CD4-positive, alpha-beta T cell (primary cell): ENCODE results near the gene TTC23L. TPM values are rescaled to one million over a fixed set of nuclear protein-coding genes. Genes with fewer than 3 reads are reported as not detected.

Experiments
- ATAC-seq: fragments of 200-7000 bp; cut with Tn5 transposase; one replicate; pipeline ENCODE4 v1.10.0; 2022; ENCODE audit warnings: mild to moderate bottlenecking; ENCODE audit not compliant: poor library complexity
- CTCF ChIA-PET: fragments of 350-600 bp; sonication (Branson Sonifier 250); formaldehyde crosslinking; loops from one replicate; lab custom pipeline; 2021; ENCODE audit warnings: antibody characterized with exemption, inconsistent platforms; lab: Charles Lee
- POLR2A ChIA-PET: fragments of 350-600 bp; sonication (Branson Sonifier 250); formaldehyde crosslinking; loops from one replicate; lab custom pipeline; 2021; ENCODE audit warnings: antibody characterized with exemption, inconsistent platforms; lab: Charles Lee
- DNase-seq, 14 experiments: peaks; one replicate each; pipeline ENCODE4 v3.0.0-alpha.2; 2013 to 2020; ENCODE audit warnings: mixed read lengths in 2 of 14
- H3K27ac ChIP-seq, 2 donors: one replicate each; pipeline versions ENCODE4 v1.5.1 to v1.7.0; 2013; ENCODE audit warnings: low read length in 2 of 2, low read depth in 1 of 2, mild to moderate bottlenecking in 1 of 2
- H3K27me3 ChIP-seq, 2 experiments: 1 replicate in 1 of 2; 2 replicates in 1 of 2; pipeline versions ENCODE4 v1.6.1 to v1.7.0; 2013; ENCODE audit warnings: low read length in 2 of 2, control low read depth in 1 of 2, mild to moderate bottlenecking in 1 of 2, moderate library complexity in 1 of 2; ENCODE audit not compliant: insufficient read depth in 2 of 2, control insufficient read depth in 1 of 2
- H3K36me3 ChIP-seq: one replicate; pipeline ENCODE4 v1.6.1; 2013; ENCODE audit warnings: low read length, control low read depth; ENCODE audit not compliant: insufficient read depth
- H3K4me1 ChIP-seq: one replicate; pipeline ENCODE4 v1.6.1; 2013; ENCODE audit warnings: low read length, control low read depth; ENCODE audit not compliant: insufficient read depth
- H3K4me3 ChIP-seq: one replicate; pipeline ENCODE4 v1.5.1; 2013; ENCODE audit warnings: mild to moderate bottlenecking, low read length, moderate library complexity
- H3K9me3 ChIP-seq, 2 experiments: 1 replicate in 1 of 2; 2 replicates in 1 of 2; pipeline versions ENCODE4 v1.6.1 to v1.7.0; 2013; ENCODE audit warnings: low read length in 2 of 2, mild to moderate bottlenecking in 2 of 2, control low read depth in 1 of 2, moderate library complexity in 1 of 2; ENCODE audit not compliant: control insufficient read depth in 1 of 2, insufficient read depth in 1 of 2
- H3K27ac Mint-ChIP-seq: one replicate; pipeline ENCODE4 v1.8.0; 2020; ENCODE audit warnings: mixed read lengths
- H3K27me3 Mint-ChIP-seq: one replicate; pipeline ENCODE4 v1.8.0; 2021; ENCODE audit warnings: mixed read lengths
- H3K36me3 Mint-ChIP-seq: one replicate; pipeline ENCODE4 v1.8.0; 2021; ENCODE audit warnings: low read depth, mixed read lengths
- H3K4me1 Mint-ChIP-seq: one replicate; pipeline ENCODE4 v1.8.0; 2021; ENCODE audit warnings: low read depth, mixed read lengths
- H3K4me3 Mint-ChIP-seq: one replicate; pipeline ENCODE4 v1.8.0; 2020; ENCODE audit warnings: mild to moderate bottlenecking, mixed read lengths
- H3K9me3 Mint-ChIP-seq: one replicate; pipeline ENCODE4 v1.8.0; 2020; ENCODE audit warnings: mixed read lengths
- CTCF ChIP-seq: fragments of 200-600 bp; IDR thresholded peaks from one replicate; pipeline ENCODE4 v1.8.0; 2022; ENCODE audit warnings: antibody characterized with exemption, mild to moderate bottlenecking
- intact Hi-C, 2 experiments: fragments of 100-400 bp; cut with DNase I in 1 of 2; cut with micrococcal nuclease in 1 of 2; formaldehyde crosslinking; loops; one replicate each; pipeline versions ENCODE4 v1.15.1 to v1.9.0; 2023 to 2025; cut with DNase I, micrococcal nuclease
- total RNA-seq, 174 experiments: library from RNA in 2 of 174; stranded (reverse) in 2 of 174; gene quantifications; one replicate each; pipeline ENCODE4 v1.2.3 and lab custom pipeline; 2021 to 2026

Gene TTC23L
- total RNA-seq, 2 experiments from 2014 or later = 0.20 TPM; not detected in 1

DNA sequence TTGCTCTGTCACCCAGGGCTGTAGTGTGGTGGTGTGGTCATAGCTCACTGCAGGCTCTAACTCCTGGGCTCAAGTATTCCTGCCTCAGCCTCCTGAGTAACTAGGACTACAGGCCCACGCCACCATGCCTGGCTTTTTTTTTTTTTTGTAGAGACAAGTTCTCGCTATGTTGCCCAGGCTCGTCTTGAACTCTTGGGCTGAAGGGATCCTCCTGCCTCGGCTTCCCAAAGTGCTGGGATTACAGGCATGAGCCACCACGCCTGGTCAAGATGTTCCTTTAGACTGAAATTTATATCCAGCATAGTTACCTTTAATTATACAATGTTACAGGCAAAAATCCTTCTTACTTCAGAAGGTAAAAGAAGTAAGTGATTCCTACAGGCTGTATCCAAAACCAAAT lies 88.8 kb downstream of the TTC23L start:
- DNase-seq = no peak
- no peaks in the 10 kb centered on the region for H3K9me3 Mint-ChIP-seq
- Histone ChIP-seq H3K36me3 (peaks cover 39% of the 10 kb centered on the region), H3K27me3 (no peaks in the 10 kb centered on the region), H3K27ac (no peak overlapping the region), H3K9me3 (no peaks in the 10 kb centered on the region), H3K4me3 (no peak overlapping the region), H3K4me1 (peaks cover 21% of the 10 kb centered on the region)
- CTCF ChIA-PET = interaction anchor here (2.6 kb wide), 1 partner anchor 12 kb away, joined by 16 read pairs; the partner anchor contains the start of genes BRIX1 and RAD1
- no peak for ATAC-seq
- peaks cover 29% of the 10 kb centered on the region for H3K4me1 Mint-ChIP-seq
- peak overlapping the region; percentile 33 for H3K27ac Mint-ChIP-seq
- H3K4me3 Mint-ChIP-seq = peak overlapping the region; percentile 56
- TF ChIP-seq CTCF = no peak
- POLR2A ChIA-PET = interaction anchor here (3.6 kb wide), 1 partner anchor 12 kb away, joined by 217 read pairs; the partner anchor contains the start of genes BRIX1 and RAD1
- H3K36me3 Mint-ChIP-seq = peaks cover 54% of the 10 kb centered on the region
- intact Hi-C loops = loop anchor here (1.0 to 10.0 kb wide), 5 partner anchors 9 to 1317 kb away; partner anchors contain the start of genes NADK2 (in 2 of the 2), LMBRD2 (in 1 of the 2), SKP2 (in 1 of the 2) and TTC23L (in 1 of the 2)
- H3K27me3 Mint-ChIP-seq = no peaks in the 10 kb centered on the region

GRCh38 chr5:34928267-34928666 lies 89.3 kb downstream of the TTC23L start:
- peak in 2 of 14 experiments; percentile 9 to 22 for DNase-seq
- Mint-ChIP-seq H3K4me1 (peaks cover 29% of the 10 kb centered on the region), H3K4me3 (peak overlapping the region; percentile 92), H3K36me3 (peaks cover 49% of the 10 kb centered on the region), H3K27ac (peak overlapping the region; percentile 33), H3K9me3 (no peaks in the 10 kb centered on the region), H3K27me3 (no peaks in the 10 kb centered on the region)
- POLR2A ChIA-PET = interaction anchor here (3.6 kb wide), 1 partner anchor 12 kb away, joined by 217 read pairs; the partner anchor contains the start of genes BRIX1 and RAD1
- CTCF ChIA-PET = interaction anchor here (2.6 kb wide), 1 partner anchor 13 kb away, joined by 16 read pairs; the partner anchor contains the start of genes BRIX1 and RAD1
- Histone ChIP-seq H3K9me3 (no peaks in the 10 kb centered on the region), H3K36me3 (peaks cover 34% of the 10 kb centered on the region), H3K4me3 (no peak overlapping the region), H3K27ac (no peak overlapping the region), H3K27me3 (no peaks in the 10 kb centered on the region), H3K4me1 (peaks cover 21% of the 10 kb centered on the region)
- ATAC-seq = no peak
- intact Hi-C loops = loop anchor here (1.0 to 10.0 kb wide), 5 partner anchors 10 to 1317 kb away; partner anchors contain the start of genes NADK2 (in 2 of the 2), LMBRD2 (in 1 of the 2), SKP2 (in 1 of the 2) and TTC23L (in 1 of the 2)
- TF ChIP-seq CTCF = no peak

- intact Hi-C loops = loop anchor here (1.0 to 10.0 kb wide), 5 partner anchors 14 to 1316 kb away; partner anchors contain the start of genes BRIX1 (in 2 of the 2), NADK2 (in 2 of the 2), RAD1 (in 2 of the 2) and LMBRD2 (in 1 of the 2)
- peak within 1 kb of the TSS; percentile 95 for H3K27ac Mint-ChIP-seq
- DNase-seq (peak; percentile 94 to 99 (median 97)), ATAC-seq (peak; percentile 89)
- Histone ChIP-seq H3K27ac (peak within 1 kb of the TSS; percentile 39 to 72), H3K4me3 (peak within 1 kb of the TSS; percentile 88), H3K9me3 (no peaks in the 10 kb centered on the region), H3K36me3 (peaks cover 31% of the 10 kb centered on the region), H3K4me1 (peaks cover 21% of the 10 kb centered on the region), H3K27me3 (no peaks in the 10 kb centered on the region)
- ChIA-PET POLR2A (interaction anchor here (0.6 to 3.6 kb wide), 20 partner anchors 8 to 1817 kb away, joined by 3 to 217 read pairs (median 6); partner anchors contain the start of genes AMACR, BRIX1, IL7R and LMBRD2), CTCF (interaction anchor here (2.6 kb wide), 1 partner anchor 14 kb away, joined by 16 read pairs; the partner anchor contains the start of genes BRIX1 and RAD1)
- peaks cover 37% of the 10 kb centered on the region for H3K4me1 Mint-ChIP-seq
- peaks cover 47% of the 10 kb centered on the region for H3K36me3 Mint-ChIP-seq
- H3K27me3 Mint-ChIP-seq = no peaks in the 10 kb centered on the region
- H3K4me3 Mint-ChIP-seq = peak within 1 kb of the TSS; percentile 99
- TF ChIP-seq CTCF = no peak
- no peaks in the 10 kb centered on the region for H3K9me3 Mint-ChIP-seq
These were observed 90.3 kb downstream of the TTC23L start, which contains the start of gene DNAJC21 for GRCh38 chr5:34929134-34929719. DNAJC21 (plus strand) TSS chr5:34929559; CDS start chr5:34929820, 261 bp downstream.
